ENCODE results near the gene ADIPOR2. TPM values are rescaled to one million over a fixed set of nuclear protein-coding genes. Genes with fewer than 3 reads are reported as not detected.
A peak's percentile ranks its signal among the peaks of the same experiment; 100 is the strongest.
"Not testable (repeated sequence)": the region's sequence is repeated elsewhere in the genome, so short reads cannot be mapped to it uniquely, and the experiment has no call there.

ADIPOR2 gene
- total and polyA plus RNA-seq, 2 experiments from 2014 or later: 5.8 to 25.7 TPM

- Histone ChIP-seq H3K4me1 (ENCODE audit: low read depth) (no peaks in the 10 kb centered on the region), H3K36me3 (no peaks in the 10 kb centered on the region), H3K4me3 (no peak overlapping the region), H3K27ac (no peak overlapping the region), H3K9me3 (ENCODE audit: low read depth) (no peaks in the 10 kb centered on the region), H3K27me3 (no peaks in the 10 kb centered on the region)
- DNase-seq (ENCODE audit: low read depth in 1 of 2, low spot score in 1 of 2): no peak
- TF ChIP-seq CTCF (IDR thresholded peaks at IDR 0.05; ENCODE audit: low read depth, low read length): no peak
These were observed 13.2 kb downstream of the ADIPOR2 start for GRCh38 chr12:1703771-1704722.

GRCh38 chr12:1705774-1706631 is 15.1 kb downstream of the ADIPOR2 start:
- no peak for DNase-seq (ENCODE audit: low read depth in 1 of 2, low spot score in 1 of 2)
- no peak overlapping the region for H3K4me3 ChIP-seq
- no peaks in the 10 kb centered on the region for H3K9me3 ChIP-seq (ENCODE audit: low read depth)
- H3K27me3 ChIP-seq: no peaks in the 10 kb centered on the region
- H3K27ac ChIP-seq: no peak overlapping the region
- H3K36me3 ChIP-seq: no peaks in the 10 kb centered on the region
- no peaks in the 10 kb centered on the region for H3K4me1 ChIP-seq (ENCODE audit: low read depth)
- no peak for TF ChIP-seq CTCF (IDR thresholded peaks at IDR 0.05; ENCODE audit: low read depth, low read length)

- DNase-seq (ENCODE audit: low read depth in 1 of 2, low spot score in 1 of 2): no peak
- Histone ChIP-seq H3K4me3 (no peak overlapping the region), H3K36me3 (no peaks in the 10 kb centered on the region), H3K27ac (no peak overlapping the region), H3K4me1 (ENCODE audit: low read depth) (no peaks in the 10 kb centered on the region), H3K27me3 (no peaks in the 10 kb centered on the region), H3K9me3 (ENCODE audit: low read depth) (no peaks in the 10 kb centered on the region)
- no peak for TF ChIP-seq CTCF (IDR thresholded peaks at IDR 0.05; ENCODE audit: low read depth, low read length)
These were observed 15.7 kb downstream of the ADIPOR2 start for GRCh38 chr12:1706632-1706980.

- H3K4me1 ChIP-seq (ENCODE audit: low read depth): no peaks in the 10 kb centered on the region
- TF ChIP-seq CTCF (IDR thresholded peaks at IDR 0.05; ENCODE audit: low read depth, low read length): no peak
- H3K27ac ChIP-seq: no peak overlapping the region
- no peaks in the 10 kb centered on the region for H3K9me3 ChIP-seq (ENCODE audit: low read depth)
- no peak for DNase-seq (ENCODE audit: low read depth in 1 of 2, low spot score in 1 of 2)
- H3K27me3 ChIP-seq: no peaks in the 10 kb centered on the region
- H3K36me3 ChIP-seq: no peaks in the 10 kb centered on the region
- no peak overlapping the region for H3K4me3 ChIP-seq
These were observed 16.2 kb downstream of the ADIPOR2 start for GRCh38 chr12:1707051-1707450.

- not testable (repeated sequence) for H3K9me3 ChIP-seq (ENCODE audit: low read depth); H3K4me3 ChIP-seq; H3K27me3 ChIP-seq; DNase-seq (ENCODE audit: low read depth in 1 of 2, low spot score in 1 of 2); H3K27ac ChIP-seq; H3K36me3 ChIP-seq; H3K4me1 ChIP-seq (ENCODE audit: low read depth)
These were observed 19.1 kb downstream of the ADIPOR2 start for GRCh38 chr12:1709968-1710367.

GRCh38 chr12:1710870-1711269 is 20.0 kb downstream of the ADIPOR2 start:
- not testable (repeated sequence) for H3K4me3 ChIP-seq; H3K27me3 ChIP-seq; DNase-seq (ENCODE audit: low read depth in 1 of 2, low spot score in 1 of 2)

GRCh38 chr12:1711536-1712211 is 20.8 kb downstream of the ADIPOR2 start:
- H3K36me3 ChIP-seq; H3K9me3 ChIP-seq (ENCODE audit: low read depth); H3K4me1 ChIP-seq (ENCODE audit: low read depth); H3K27ac ChIP-seq; H3K27me3 ChIP-seq; H3K4me3 ChIP-seq: not testable (repeated sequence)
- peak in 1 of 2 donors; percentile 87 for DNase-seq (ENCODE audit: low read depth in 1 of 2, low spot score in 1 of 2)

More at GRCh38 chr12:1710870-1711269, 20.0 kb downstream of the ADIPOR2 start:
- not testable (repeated sequence) for H3K36me3 ChIP-seq; H3K4me1 ChIP-seq (ENCODE audit: low read depth); H3K27ac ChIP-seq; H3K9me3 ChIP-seq (ENCODE audit: low read depth)

- H3K4me3 ChIP-seq; H3K4me1 ChIP-seq (ENCODE audit: low read depth); H3K36me3 ChIP-seq; H3K27ac ChIP-seq; H3K9me3 ChIP-seq (ENCODE audit: low read depth); H3K27me3 ChIP-seq: not testable (repeated sequence)
- DNase-seq (ENCODE audit: low read depth in 1 of 2, low spot score in 1 of 2): peak in 1 of 2 donors; percentile 21
These were observed 21.4 kb downstream of the ADIPOR2 start for GRCh38 chr12:1712305-1712704.

GRCh38 chr12:1712852-1713251 is 22.0 kb downstream of the ADIPOR2 start:
- H3K9me3 ChIP-seq (ENCODE audit: low read depth); H3K4me3 ChIP-seq; H3K27me3 ChIP-seq; H3K27ac ChIP-seq; DNase-seq (ENCODE audit: low read depth in 1 of 2, low spot score in 1 of 2); H3K4me1 ChIP-seq (ENCODE audit: low read depth); H3K36me3 ChIP-seq: not testable (repeated sequence)
